ENCODE data around the gene LRP1B. TPM values are rescaled to one million over a fixed set of nuclear protein-coding genes. Genes with fewer than 3 reads are reported as not detected.

Gene LRP1B
- total and polyA plus RNA-seq, 2 of the 8 experiments (the other 6 are each of a cell fraction or from before 2014, with no cell fraction given), result 0.03 TPM; not detected in 1

- no peak overlapping the region for H3K56ac ChIP-seq (replicated peaks; ENCODE audit: insufficient read length, low read depth, low read length)
- no peak overlapping the region for H3K4me3 ChIP-seq (ENCODE audit: extremely low read depth in 1 of 4, insufficient read depth in 2 of 4, low read depth in 3 of 4, low read length in 4 of 4)
- H4K20me1 ChIP-seq (replicated peaks in 1 of 2; ENCODE audit: control insufficient read depth in 1 of 2, insufficient read depth in 2 of 2, low read length in 2 of 2), result no peaks in the 10 kb centered on the region
- H2BK5ac ChIP-seq (ENCODE audit: low read depth, low read length), result no peak overlapping the region
- no peak overlapping the region for H4K8ac ChIP-seq (ENCODE audit: extremely low read depth, insufficient read depth, low read length)
- H3K27me3 ChIP-seq (replicated peaks in 1 of 4; ENCODE audit: control insufficient read depth in 3 of 4, extremely low read depth in 1 of 4, insufficient read depth in 3 of 4, low read length in 3 of 4), result no peaks in the 10 kb centered on the region
- no peak overlapping the region for H4K5ac ChIP-seq (ENCODE audit: insufficient read length, low read depth, low read length)
- H2BK20ac ChIP-seq (ENCODE audit: low read length), result no peak overlapping the region
- H3K9me3 ChIP-seq (ENCODE audit: insufficient read depth in 2 of 2, low read depth in 1 of 2, low read length in 1 of 2), result no peaks in the 10 kb centered on the region
- no peaks in the 10 kb centered on the region for H3K79me2 ChIP-seq (ENCODE audit: control insufficient read depth in 1 of 2, insufficient read depth in 2 of 2, low read length in 2 of 2)
- H2AK5ac ChIP-seq (ENCODE audit: low read depth, low read length), result no peak overlapping the region
- no peak overlapping the region for H4K91ac ChIP-seq (replicated peaks; ENCODE audit: insufficient read length, low read length)
- ChIA-PET CTCF (ENCODE audit: partially characterized antibody) (interaction anchor here (1.0 kb wide), 1 partner anchor 15 kb away, joined by 3 read pairs; no protein-coding TSS in a partner anchor), POLR2A (ENCODE audit: partially characterized antibody) (no interaction called here)
- DNase-seq (ENCODE audit: low read depth in 1 of 2, low spot score in 2 of 2), result no peak
- H2BK12ac ChIP-seq (ENCODE audit: low read depth, low read length), result no peak overlapping the region
- no peak overlapping the region for H3K18ac ChIP-seq (ENCODE audit: extremely low read depth, low read length)
- H2BK120ac ChIP-seq (replicated peaks; ENCODE audit: low read depth, low read length), result no peak overlapping the region
- no peak overlapping the region for H3K9ac ChIP-seq (replicated peaks in 1 of 4; ENCODE audit: extremely low read depth in 1 of 4, low read depth in 3 of 4, low read length in 3 of 4)
- TF ChIP-seq SUZ12 (IDR thresholded peaks at IDR 0.05; ENCODE audit: low read length), result no peak
- no peak overlapping the region for H3K23ac ChIP-seq (ENCODE audit: insufficient read length)
- no peaks in the 10 kb centered on the region for H3K23me2 ChIP-seq (ENCODE audit: low read depth, low read length)
- H3K14ac ChIP-seq (ENCODE audit: insufficient read length), result no peak overlapping the region
- H3K4me1 ChIP-seq (replicated peaks in 1 of 4; ENCODE audit: control insufficient read depth in 3 of 4, insufficient read depth in 4 of 4, low read length in 3 of 4), result no peaks in the 10 kb centered on the region
- H3K36me3 ChIP-seq (ENCODE audit: control insufficient read depth in 2 of 4, insufficient read depth in 4 of 4, low read length in 3 of 4), result no peaks in the 10 kb centered on the region
- H3K27ac ChIP-seq (ENCODE audit: low read depth, low read length), result no peak overlapping the region
- H3K79me1 ChIP-seq (ENCODE audit: low read depth, low read length), result no peaks in the 10 kb centered on the region
- H2AFZ ChIP-seq (ENCODE audit: low read length), result peak overlapping the region; percentile 40; the same call in 1 of the 2 replicates
- H3K4me2 ChIP-seq (ENCODE audit: insufficient read depth in 1 of 2, low read depth in 2 of 2, low read length in 2 of 2), result no peak overlapping the region
- no peak overlapping the region for H2BK15ac ChIP-seq (ENCODE audit: low read length)
- no peak overlapping the region for H3K4ac ChIP-seq (replicated peaks; ENCODE audit: insufficient read length, low read depth, low read length)
- WGBS, 2 experiments (ENCODE audit: extremely low coverage in 1 of 2, insufficient coverage in 1 of 2, insufficient read length in 1 of 2, insufficient replicate concordance in 2 of 2, low coverage in 1 of 2, low lambda C conversion rate in 2 of 2, missing lambda C conversion rate in 1 of 2), result 68% methylated on average over 4 of the region's 4 CpGs; no CpG with 5 or more reads in 1 of the 2 experiments
- no peak for FAIRE-seq
Observed at GRCh38 chr2:141384676-141385075, 746.1 kb downstream of the LRP1B start.

All from H1 (cell line).